ENCODE results near the gene HBZ.

DNA sequence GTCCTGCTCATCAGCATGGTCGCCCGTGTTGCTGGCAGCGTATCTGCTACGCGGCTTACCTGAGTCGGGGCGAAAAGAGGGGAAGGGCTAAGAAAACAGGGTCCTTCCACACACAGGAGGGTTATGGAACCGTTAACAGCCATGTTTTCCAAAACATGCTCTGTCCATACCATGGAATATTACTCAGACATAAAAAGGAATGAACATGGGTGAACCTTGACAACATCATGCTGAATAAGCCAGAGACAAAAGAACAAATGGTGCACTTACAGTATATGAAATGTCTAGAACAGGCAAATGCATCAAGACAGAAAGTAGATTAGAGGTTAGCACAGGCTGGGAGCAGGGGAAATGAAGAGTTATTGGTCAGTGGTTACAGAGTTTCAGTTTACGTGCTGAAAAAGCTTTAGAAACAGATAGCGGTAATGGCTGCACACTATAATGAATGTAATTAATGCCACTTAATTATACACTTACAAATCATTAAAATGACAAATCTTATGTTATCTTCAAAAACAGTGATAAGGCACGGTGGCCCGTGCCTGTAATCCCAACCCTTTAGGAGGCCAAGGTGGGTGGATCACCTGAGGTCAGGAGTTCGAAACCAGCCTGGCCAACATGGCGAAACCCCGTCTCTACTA lies 21.8 kb upstream of the HBZ start:
- TF ChIP-seq CTCF (conservative IDR thresholded peaks at IDR 0.05 in 1 of 2, IDR thresholded peaks at IDR 0.05 in 1 of 2; ENCODE audit: low read depth in 1 of 2, low read length in 2 of 2) (no peak), EZH2 (IDR thresholded peaks at IDR 0.05; ENCODE audit: low read length, missing control alignments) (no peak)
